Measurements from ENCODE around the gene AGAP1. TPM values are rescaled to one million over a fixed set of nuclear protein-coding genes. Genes with fewer than 3 reads are reported as not detected.

Gene AGAP1
- total RNA-seq, 1 donor from 2014 or later: 13.5 TPM

- no peak for DNase-seq (ENCODE audit: low spot score)
These were observed 235.7 kb downstream of the AGAP1 start for GRCh38 chr2:235729557-235729947.

DNA sequence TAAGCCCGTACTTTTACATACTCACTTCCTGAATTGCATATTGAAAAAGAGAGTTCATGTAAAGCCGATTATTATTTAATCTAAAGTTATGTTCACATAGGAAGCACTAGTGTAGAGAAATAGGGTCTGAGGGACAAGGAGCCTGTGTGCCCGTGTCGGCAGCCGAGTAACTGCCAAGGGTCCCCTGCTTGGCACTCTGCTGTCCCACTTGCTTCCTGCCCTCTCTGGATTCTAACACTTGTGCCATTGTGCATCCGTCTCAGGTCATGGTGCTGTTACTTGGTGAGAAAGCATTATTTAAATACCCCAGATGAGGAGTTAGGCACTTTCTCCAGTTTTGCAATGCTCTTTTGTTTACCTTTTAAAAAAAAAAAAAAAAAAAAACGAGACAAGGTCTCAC is 236.3 kb downstream of the AGAP1 start:
- no peak for DNase-seq (ENCODE audit: low spot score)

- no peak for DNase-seq (ENCODE audit: low spot score)
These were observed 239.9 kb downstream of the AGAP1 start for GRCh38 chr2:235733761-235734160.

- DNase-seq (ENCODE audit: low spot score): no peak
These were observed 240.3 kb downstream of the AGAP1 start for GRCh38 chr2:235734168-235734567.

DNA sequence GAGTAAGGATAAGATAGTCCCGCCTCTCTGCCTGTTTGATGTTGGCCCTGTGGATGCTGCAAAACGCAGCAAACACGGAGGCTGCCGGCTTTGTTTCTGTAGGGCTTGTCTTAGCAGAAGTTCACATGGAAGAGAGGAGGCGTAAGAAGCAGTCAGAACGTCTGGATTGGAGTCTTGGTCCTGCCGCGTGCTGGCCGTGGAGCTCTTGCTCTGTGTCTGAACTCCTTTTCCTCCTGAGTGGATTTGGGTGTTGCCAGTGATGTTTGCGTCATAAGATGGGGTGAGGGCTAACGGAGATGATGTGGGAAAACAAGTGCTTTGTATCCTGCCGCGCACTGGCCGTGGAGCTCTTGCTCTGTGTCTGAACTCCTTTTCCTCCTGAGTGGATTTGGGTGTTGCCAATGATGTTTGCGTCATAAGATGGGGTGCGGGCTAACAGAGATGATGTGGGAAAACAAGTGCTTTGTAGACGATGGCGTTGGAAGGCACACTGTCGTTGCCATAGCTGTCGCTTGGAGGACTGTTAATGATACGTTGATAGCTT is 240.9 kb downstream of the AGAP1 start:
- no peak for DNase-seq (ENCODE audit: low spot score)

- no peak for DNase-seq (ENCODE audit: low spot score)
These were observed 243.6 kb downstream of the AGAP1 start for GRCh38 chr2:235737396-235737795.

DNA sequence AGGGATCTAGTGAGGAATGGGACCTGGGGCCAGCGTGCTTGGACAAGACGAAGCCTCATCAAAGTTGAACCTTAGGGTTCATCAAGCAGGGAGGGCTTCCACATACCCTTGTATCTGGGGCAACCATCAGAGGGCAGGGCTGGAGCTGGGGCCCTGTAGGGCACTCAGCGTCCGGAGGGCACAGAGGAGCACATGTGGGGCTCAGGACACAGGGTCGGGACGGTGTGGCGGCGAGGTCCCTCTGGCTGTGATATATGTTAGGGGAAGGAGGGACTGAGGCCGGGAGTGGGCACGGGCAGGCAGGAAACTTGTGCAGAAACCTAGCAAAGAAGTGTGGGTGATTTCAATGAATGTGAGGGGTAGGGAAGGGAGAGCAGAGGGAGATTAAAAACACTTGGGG is 244.0 kb downstream of the AGAP1 start:
- DNase-seq (ENCODE audit: low spot score): no peak

DNA sequence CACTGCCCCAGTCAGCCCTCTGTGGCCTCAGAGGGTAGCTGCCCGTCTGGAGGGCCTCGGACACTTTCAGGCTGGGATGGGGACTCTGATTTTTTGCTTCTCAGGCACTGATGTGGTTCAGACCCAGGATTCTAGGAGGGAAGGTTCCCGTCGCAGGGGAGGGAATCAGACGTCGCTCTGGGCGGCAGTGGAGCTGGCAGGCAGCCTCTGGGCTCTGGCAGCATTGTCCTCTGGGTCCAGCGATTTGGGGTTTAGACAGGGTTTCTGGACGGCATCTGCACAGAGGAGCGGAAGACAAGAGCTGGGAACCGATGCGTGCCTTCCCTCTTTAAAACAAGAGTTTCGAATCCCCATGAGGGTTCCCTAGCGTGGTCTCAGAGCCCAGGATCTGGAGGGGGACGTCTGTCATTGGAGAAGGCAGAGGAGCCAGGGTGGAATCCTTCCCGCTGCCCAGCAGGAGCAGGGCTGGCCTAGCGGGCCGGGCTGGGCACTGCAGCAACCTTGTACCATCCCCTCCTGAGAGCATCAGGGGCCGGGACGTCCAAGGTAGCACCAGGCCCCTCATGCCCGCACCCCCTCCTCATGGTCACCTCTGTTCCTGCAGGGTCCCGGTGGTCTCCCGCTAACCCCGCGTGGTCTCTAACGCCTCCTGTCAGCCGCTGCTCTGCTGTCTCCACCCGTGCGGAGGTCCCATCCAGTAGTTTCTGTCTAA is 246.0 kb downstream of the AGAP1 start:
- DNase-seq (ENCODE audit: low spot score): no peak

- no peak for DNase-seq (ENCODE audit: low spot score)
These were observed 247.0 kb downstream of the AGAP1 start for GRCh38 chr2:235740821-235741220.

DNA sequence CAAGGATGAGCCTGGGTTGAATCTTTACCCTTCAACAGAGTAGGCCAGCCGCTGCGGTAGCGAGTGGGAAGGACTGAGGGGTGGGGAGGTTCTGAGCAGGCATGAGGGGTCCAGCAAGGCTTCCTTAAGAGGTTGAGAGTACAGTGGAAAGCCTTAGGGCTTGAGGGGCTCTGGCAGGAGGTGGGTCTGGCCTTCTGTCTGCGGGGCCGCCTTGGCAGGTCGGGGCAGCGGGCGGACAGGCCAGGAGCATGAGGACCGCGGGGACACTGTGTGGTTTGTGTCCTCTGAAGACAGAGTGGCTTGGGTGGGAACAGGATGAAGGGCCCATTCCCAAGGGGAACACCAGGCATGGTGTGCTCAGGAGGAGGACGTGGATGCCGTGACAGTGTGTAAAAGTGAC is 250.3 kb downstream of the AGAP1 start:
- no peak for DNase-seq (ENCODE audit: low spot score)

GRCh38 chr2:235745597-235745996 is 251.8 kb downstream of the AGAP1 start:
- no peak for DNase-seq (ENCODE audit: low spot score)

DNA sequence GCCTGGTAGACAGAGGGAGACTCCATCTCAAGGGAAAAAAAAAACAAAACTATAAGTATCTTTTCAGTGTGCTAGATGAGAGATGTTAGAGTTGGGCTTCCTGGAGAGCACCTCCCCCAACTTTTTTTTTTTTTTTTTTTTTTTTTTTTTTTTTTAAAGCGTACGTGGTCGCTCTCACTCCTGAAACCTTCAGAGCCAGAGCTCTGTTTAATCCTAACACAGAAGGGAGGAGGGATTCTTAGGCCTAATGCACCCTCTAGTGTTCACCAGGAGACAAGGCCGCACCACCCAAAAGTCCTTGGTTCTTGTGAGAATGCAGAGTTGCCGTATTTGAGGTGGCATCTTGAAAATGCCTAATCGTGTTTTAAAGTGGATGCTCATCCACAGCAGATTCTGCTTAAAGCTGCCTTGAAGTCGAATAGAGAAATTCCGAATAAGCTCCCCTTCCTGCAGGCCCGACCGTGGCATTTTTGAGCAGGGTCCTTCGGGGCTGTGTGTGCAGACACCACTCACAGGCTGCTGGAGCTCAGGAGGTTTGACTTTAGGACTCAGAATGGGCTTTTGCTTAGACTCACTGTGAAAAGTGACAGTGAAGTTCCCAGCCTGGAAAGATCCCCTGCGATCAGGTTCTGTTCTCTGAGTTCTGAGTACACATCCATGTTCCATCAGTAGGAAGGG is 252.6 kb downstream of the AGAP1 start:
- DNase-seq (ENCODE audit: low spot score): peak; percentile 88

GRCh38 chr2:235747001-235747785 is 253.3 kb downstream of the AGAP1 start:
- DNase-seq (ENCODE audit: low spot score): no peak

DNA sequence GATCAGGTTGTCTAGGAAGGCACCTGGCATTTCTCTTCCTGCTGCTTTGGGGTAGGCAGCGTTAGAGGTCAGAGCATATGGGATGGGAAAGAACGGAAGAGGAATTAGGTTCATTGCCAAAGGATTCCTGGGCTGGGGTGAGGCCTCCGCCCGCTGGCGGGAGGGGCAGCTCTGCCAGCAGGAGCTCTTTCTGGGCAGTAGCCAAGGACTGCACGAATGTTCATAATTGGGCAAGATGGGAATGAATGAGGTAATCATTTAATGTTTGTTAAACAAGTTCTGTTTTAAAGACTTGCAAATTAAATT is 253.9 kb downstream of the AGAP1 start:
- no peak for DNase-seq (ENCODE audit: low spot score)

DNA sequence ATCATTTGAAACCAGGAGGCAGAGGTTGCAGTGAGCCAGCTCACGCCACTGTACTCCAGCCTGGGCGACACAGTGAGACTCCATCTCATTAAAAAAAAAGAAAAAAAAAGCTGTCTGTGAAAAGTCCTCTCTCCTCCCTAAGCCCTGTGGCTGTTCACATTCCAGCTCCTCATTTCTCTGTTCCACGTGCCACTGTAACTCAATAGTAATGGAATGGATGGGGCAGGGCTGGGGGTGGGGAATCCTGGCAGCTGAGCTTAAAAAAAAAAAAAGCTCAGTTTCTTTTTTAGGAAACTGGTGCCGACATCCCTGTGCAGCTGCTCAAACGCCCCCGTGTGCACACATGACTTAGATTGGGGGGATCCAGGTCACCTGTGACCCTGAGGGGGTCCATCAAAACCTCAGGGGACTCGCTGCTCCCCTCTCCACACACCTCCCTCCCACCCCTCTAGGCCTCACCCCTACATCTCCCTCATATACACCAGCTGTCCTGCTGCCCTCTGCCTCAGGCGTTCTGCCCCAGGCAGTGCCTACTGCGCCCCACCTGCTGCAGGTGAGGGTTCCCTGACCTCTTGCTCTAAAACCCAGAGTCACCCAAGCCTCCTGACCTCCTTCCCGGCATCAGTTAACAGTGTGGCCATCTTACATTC is 255.4 kb downstream of the AGAP1 start:
- peak; percentile 27 for DNase-seq (ENCODE audit: low spot score)

DNA sequence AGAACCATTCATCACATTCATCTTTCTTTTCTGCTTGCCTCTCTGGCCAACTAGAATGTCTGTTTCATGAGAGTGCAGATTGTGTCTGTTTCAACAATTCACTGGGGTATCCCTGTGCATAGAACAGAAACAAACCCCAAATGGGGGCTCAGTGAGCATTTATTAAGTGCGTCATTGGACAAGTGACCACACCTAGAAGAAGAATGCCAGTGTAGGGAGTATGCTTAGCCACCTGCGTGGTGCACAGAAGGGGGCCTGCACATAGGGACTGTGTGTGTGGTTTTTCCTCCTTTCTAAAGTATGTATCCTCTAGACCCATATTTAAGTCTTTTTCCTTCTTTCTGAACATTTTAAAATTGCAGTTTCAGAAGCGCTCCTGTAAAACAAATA is 255.9 kb downstream of the AGAP1 start:
- no peak for DNase-seq (ENCODE audit: low spot score)

DNA sequence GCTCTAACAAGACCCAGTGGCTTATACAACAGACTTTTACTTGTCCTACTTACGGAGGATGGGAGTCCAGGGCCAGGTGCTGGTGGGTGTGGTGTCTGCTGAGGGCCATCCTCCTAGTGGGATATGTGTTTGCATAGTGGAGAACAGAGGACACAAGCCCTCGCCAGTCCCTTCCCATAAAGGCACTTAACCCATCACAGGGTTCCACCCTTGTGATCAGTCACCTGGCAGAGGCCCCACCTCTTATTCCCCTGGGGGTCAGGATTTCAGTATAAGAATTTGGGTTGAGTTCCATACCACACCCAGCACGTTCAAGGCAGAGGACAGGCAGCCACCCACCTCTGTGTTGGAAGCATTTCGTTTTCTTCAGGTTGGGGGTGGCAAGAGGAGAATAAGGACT is 259.0 kb downstream of the AGAP1 start:
- no peak for DNase-seq (ENCODE audit: low spot score)

DNA sequence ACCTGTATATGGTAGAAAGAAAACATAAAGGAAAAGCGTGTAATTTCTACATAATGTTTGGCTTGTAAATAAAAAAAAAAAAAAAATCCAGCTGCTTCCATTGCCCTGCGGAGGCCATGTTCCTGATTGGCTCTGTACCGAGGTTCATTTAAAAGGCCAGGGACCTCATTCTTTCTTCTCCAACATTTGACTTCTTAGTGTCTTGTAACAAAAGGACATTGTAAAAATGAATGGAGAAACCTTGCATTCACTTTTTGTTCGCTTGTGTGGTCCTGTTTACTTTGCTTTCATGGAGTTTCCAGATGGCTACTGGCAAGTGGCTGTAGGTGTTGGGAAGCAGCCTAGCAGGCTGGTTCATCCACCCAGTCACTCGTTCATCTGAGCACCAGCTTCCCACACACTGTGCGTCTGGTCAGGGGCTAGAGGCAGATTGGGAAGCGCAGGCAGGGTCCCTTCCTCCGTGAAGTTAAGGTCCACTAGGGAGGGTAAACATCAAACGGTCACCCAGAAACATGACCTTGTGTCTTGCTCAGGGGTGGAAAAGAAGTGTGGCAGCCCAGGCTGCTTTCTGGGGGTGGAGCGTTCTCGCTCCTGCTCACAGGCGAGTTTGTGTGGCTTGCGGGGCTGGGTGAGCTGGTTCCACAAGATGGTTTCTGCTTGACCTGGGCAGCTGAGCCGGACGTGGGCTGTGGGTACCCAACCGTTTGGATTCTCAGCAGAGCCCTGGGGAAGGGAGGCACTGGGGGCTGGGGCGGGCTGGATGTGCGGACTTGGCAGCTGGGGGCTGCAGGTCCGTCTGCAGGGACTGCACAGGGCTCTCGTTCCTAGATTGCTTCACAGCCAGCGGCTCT is 260.7 kb downstream of the AGAP1 start:
- DNase-seq (ENCODE audit: low spot score): no peak

DNA sequence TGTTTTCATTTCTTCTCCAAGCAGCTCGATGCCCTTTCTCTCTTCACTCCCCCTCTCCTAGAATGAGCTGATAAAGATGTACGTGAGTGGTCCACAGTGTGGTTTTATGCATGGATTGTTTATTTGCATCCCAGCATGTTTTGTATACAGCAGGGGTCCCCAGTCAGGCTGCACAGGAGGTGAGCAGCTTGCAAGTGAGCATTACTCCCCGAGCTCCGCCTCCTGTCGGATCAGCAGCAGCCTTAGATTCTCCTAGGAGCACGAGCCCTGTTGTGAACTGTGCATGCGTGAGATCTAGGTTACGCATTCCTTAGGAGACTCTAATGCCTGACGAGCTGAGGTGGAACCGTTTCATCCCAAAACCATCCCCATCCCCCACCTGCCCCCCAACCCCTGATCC is 262.6 kb downstream of the AGAP1 start:
- no peak for DNase-seq (ENCODE audit: low spot score)

DNA sequence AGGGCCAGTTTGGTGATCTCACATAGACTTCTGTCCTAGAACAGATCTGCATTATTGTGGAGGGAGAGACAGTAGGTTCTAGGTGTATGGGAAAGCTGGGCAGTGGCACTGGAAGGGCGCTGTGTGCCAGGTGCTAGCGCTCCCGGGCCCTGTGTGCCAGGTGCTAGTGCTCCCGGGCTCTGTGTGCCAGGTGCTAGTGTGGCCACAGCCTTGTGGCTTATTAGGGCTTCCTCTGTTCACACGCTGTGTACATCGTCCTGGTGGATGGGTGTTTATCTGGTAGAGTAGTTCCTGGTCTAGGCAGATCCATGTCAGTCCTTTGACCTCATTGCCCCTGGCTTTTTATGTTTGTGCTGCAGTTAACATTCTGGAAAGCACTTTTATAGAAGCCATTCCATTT is 263.4 kb downstream of the AGAP1 start:
- no peak for DNase-seq (ENCODE audit: low spot score)

GRCh38 chr2:235757640-235758039 is 263.8 kb downstream of the AGAP1 start:
- DNase-seq (ENCODE audit: low spot score): no peak

All from umbilical cord (tissue), 2 donors.